Naive thymus-derived CD4-positive, alpha-beta T cell (primary cell): Measurements from ENCODE around the gene GLDC. TPM values are rescaled to one million over a fixed set of nuclear protein-coding genes. Genes with fewer than 3 reads are reported as not detected.
A peak's percentile ranks its signal among the peaks of the same experiment; 100 is the strongest.

Source experiments
- ATAC-seq: fragments of 150-1000 bp; cut with Tn5 transposase; 2 replicates; pipeline ENCODE4 v1.10.0; 2021; ENCODE audit warnings: mild to moderate bottlenecking, moderate library complexity
- CTCF ChIA-PET: fragments of 350-600 bp; sonication (Branson Sonifier 250); formaldehyde crosslinking; loops from one replicate; lab custom pipeline; 2021; ENCODE audit warnings: antibody characterized with exemption; lab: Charles Lee
- POLR2A ChIA-PET: fragments of 350-600 bp; sonication (Branson Sonifier 250); formaldehyde crosslinking; loops from one replicate; lab custom pipeline; 2021; ENCODE audit warnings: antibody characterized with exemption, inconsistent platforms; lab: Charles Lee
- DNase-seq, 9 donors: peaks; one replicate each; pipeline versions ENCODE4 v3.0.0 to v3.0.0-alpha.2; 2020 to 2022; ENCODE audit warnings: mixed read lengths in 1 of 9
- H3K27ac ChIP-seq: one replicate; pipeline ENCODE4 v1.7.0; 2013; ENCODE audit warnings: mild to moderate bottlenecking, low read depth, low read length, moderate library complexity
- H3K27me3 ChIP-seq, 2 donors: one replicate each; pipeline ENCODE4 v1.7.0; 2013; ENCODE audit warnings: low read length in 2 of 2, mild to moderate bottlenecking in 2 of 2, moderate library complexity in 2 of 2; ENCODE audit not compliant: control insufficient read depth in 2 of 2, insufficient read depth in 2 of 2
- H3K36me3 ChIP-seq, 3 experiments: 1 replicate in 2 of 3; 2 replicates in 1 of 3; pipeline ENCODE4 v1.7.0; 2013; ENCODE audit warnings: low read length in 3 of 3, mild to moderate bottlenecking in 3 of 3, moderate library complexity in 1 of 3; ENCODE audit not compliant: insufficient read depth in 3 of 3, control insufficient read depth in 2 of 3
- H3K4me1 ChIP-seq, 2 donors: one replicate each; pipeline ENCODE4 v1.7.0; 2013; ENCODE audit warnings: low read length in 2 of 2, mild to moderate bottlenecking in 2 of 2, moderate library complexity in 1 of 2; ENCODE audit not compliant: control insufficient read depth in 2 of 2, insufficient read depth in 2 of 2
- H3K4me3 ChIP-seq: 2 replicates; pipeline ENCODE4 v1.7.0; 2013; ENCODE audit warnings: mild to moderate bottlenecking, low read length
- H3K9me3 ChIP-seq, 3 experiments: 1 replicate in 2 of 3; 2 replicates in 1 of 3; pipeline ENCODE4 v1.7.0; 2013; ENCODE audit warnings: low read length in 3 of 3; ENCODE audit not compliant: control insufficient read depth in 2 of 3
- H3K27ac Mint-ChIP-seq, 9 donors: one replicate each; pipeline ENCODE4 v1.8.0; 2020 to 2022; ENCODE audit warnings: mixed read lengths in 9 of 9, mild to moderate bottlenecking in 8 of 9, moderate library complexity in 5 of 9, inconsistent platforms in 2 of 9
- H3K27me3 Mint-ChIP-seq, 5 donors: one replicate each; pipeline ENCODE4 v1.8.0; 2021 to 2022; ENCODE audit warnings: mixed read lengths in 5 of 5, mild to moderate bottlenecking in 1 of 5
- H3K36me3 Mint-ChIP-seq, 5 donors: one replicate each; pipeline ENCODE4 v1.8.0; 2020 to 2022; ENCODE audit warnings: mixed read lengths in 5 of 5, mild to moderate bottlenecking in 3 of 5, inconsistent platforms in 1 of 5
- H3K4me1 Mint-ChIP-seq, 7 donors: one replicate each; pipeline ENCODE4 v1.8.0; 2020 to 2022; ENCODE audit warnings: mixed read lengths in 7 of 7, mild to moderate bottlenecking in 3 of 7, inconsistent platforms in 1 of 7
- H3K4me3 Mint-ChIP-seq, 10 donors: one replicate each; pipeline ENCODE4 v1.8.0; 2020 to 2022; ENCODE audit warnings: mild to moderate bottlenecking in 10 of 10, mixed read lengths in 10 of 10, moderate library complexity in 6 of 10, inconsistent platforms in 2 of 10
- H3K9me3 Mint-ChIP-seq, 11 donors: one replicate each; pipeline ENCODE4 v1.8.0; 2020 to 2022; ENCODE audit warnings: mixed read lengths in 11 of 11, mild to moderate bottlenecking in 4 of 11, inconsistent platforms in 1 of 11, moderate library complexity in 1 of 11
- intact Hi-C, 2 donors: fragments of 100-400 bp; cut with micrococcal nuclease; formaldehyde crosslinking; loops; one replicate each; pipeline ENCODE4 v1.15.1; 2023
- polyA plus RNA-seq, 2 donors: library from polyadenylated mRNA; unstranded; fragments of 300-500 nt; fragmentation: Illumina TruSeq; gene quantifications; one replicate each; pipeline ENCODE4 v1.2.3, GENCODE V29; 2021
- total RNA-seq, 6 experiments: library from RNA in 5 of 6; stranded (reverse) in 5 of 6; gene quantifications; 1 replicate in 5 of 6; 2 replicates in 1 of 6; pipeline ENCODE4 v1.2.3 and lab custom pipeline; 2021 to 2026

Gene GLDC
- total and polyA plus RNA-seq, 7 experiments from 2014 or later = 0.56 to 2.2 (median 2.0) TPM; not detected in 4

GRCh38 chr9:6620796-6621195 is 24.7 kb downstream of the GLDC start:
- H3K36me3 ChIP-seq = no peaks in the 10 kb centered on the region
- intact Hi-C loops = no loop called here
- peaks cover 0 to 3% (median 0%) of the 10 kb centered on the region in 5 donors for H3K36me3 Mint-ChIP-seq
- H3K27ac ChIP-seq = no peak overlapping the region
- no peaks in the 10 kb centered on the region for H3K4me1 Mint-ChIP-seq
- no peaks in the 10 kb centered on the region for H3K27me3 ChIP-seq
- H3K9me3 Mint-ChIP-seq = peaks cover 0 to 16% (median 2%) of the 10 kb centered on the region in 11 donors
- H3K4me3 Mint-ChIP-seq = no peak overlapping the region
- H3K4me1 ChIP-seq = no peaks in the 10 kb centered on the region
- DNase-seq (no peak), ATAC-seq (no peak)
- peaks cover 4 to 14% (median 7%) of the 10 kb centered on the region in 5 donors for H3K27me3 Mint-ChIP-seq
- H3K4me3 ChIP-seq = no peak overlapping the region
- peak overlapping the region in 1 of 9 donors; percentile 20 for H3K27ac Mint-ChIP-seq
- POLR2A ChIA-PET = no interaction called here
- CTCF ChIA-PET = no interaction called here
- H3K9me3 ChIP-seq = no peaks in the 10 kb centered on the region

DNA sequence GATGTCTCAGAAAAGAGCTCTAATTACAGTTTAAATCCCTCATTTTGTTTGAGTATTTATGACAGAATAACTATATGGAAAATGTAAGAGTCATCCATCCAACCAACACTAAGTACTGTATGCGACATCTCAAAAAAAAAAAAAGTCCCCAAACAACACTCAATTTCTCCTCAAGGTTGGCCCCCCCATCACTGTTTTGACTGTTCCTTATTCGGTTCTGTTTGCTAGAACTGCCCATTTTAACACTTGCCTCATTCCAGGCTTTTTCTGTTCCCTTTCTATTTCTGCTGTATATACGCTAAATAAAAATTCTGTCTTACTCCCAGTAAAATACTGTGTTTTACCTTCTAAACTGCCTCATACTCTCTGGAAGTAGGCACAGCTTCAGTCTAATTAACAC is 25.2 kb downstream of the GLDC start:
- Mint-ChIP-seq H3K27ac (peak overlapping the region in 1 of 9 donors; percentile 20), H3K9me3 (peaks cover 0 to 16% (median 2%) of the 10 kb centered on the region in 11 donors), H3K4me3 (no peak overlapping the region), H3K27me3 (peaks cover under 1 to 11% (median 4%) of the 10 kb centered on the region in 5 donors), H3K36me3 (peaks cover 0 to 3% (median 0%) of the 10 kb centered on the region in 5 donors), H3K4me1 (no peaks in the 10 kb centered on the region)
- DNase-seq = no peak
- H3K27ac ChIP-seq = no peak overlapping the region
- H3K27me3 ChIP-seq = no peaks in the 10 kb centered on the region
- H3K36me3 ChIP-seq = no peaks in the 10 kb centered on the region
- H3K9me3 ChIP-seq = no peaks in the 10 kb centered on the region
- intact Hi-C loops = no loop called here
- no peaks in the 10 kb centered on the region for H3K4me1 ChIP-seq
- no peak overlapping the region for H3K4me3 ChIP-seq
- ChIA-PET POLR2A (no interaction called here), CTCF (no interaction called here)
- no peak for ATAC-seq

- ChIA-PET CTCF (no interaction called here), POLR2A (no interaction called here)
- H3K9me3 ChIP-seq = no peaks in the 10 kb centered on the region
- Mint-ChIP-seq H3K4me1 (no peaks in the 10 kb centered on the region), H3K36me3 (peaks cover 0 to 3% (median 0%) of the 10 kb centered on the region in 5 donors), H3K27me3 (peaks cover 0 to 11% (median 4%) of the 10 kb centered on the region in 5 donors), H3K9me3 (peaks cover 0 to 16% (median 2%) of the 10 kb centered on the region in 11 donors), H3K4me3 (no peak overlapping the region), H3K27ac (no peak overlapping the region)
- intact Hi-C loops = no loop called here
- DNase-seq (no peak), ATAC-seq (no peak)
- no peaks in the 10 kb centered on the region for H3K27me3 ChIP-seq
- no peak overlapping the region for H3K27ac ChIP-seq
- H3K4me1 ChIP-seq = no peaks in the 10 kb centered on the region
- no peak overlapping the region for H3K4me3 ChIP-seq
- H3K36me3 ChIP-seq = no peaks in the 10 kb centered on the region
Measured at GRCh38 chr9:6619909-6620308, 25.6 kb downstream of the GLDC start.

DNA sequence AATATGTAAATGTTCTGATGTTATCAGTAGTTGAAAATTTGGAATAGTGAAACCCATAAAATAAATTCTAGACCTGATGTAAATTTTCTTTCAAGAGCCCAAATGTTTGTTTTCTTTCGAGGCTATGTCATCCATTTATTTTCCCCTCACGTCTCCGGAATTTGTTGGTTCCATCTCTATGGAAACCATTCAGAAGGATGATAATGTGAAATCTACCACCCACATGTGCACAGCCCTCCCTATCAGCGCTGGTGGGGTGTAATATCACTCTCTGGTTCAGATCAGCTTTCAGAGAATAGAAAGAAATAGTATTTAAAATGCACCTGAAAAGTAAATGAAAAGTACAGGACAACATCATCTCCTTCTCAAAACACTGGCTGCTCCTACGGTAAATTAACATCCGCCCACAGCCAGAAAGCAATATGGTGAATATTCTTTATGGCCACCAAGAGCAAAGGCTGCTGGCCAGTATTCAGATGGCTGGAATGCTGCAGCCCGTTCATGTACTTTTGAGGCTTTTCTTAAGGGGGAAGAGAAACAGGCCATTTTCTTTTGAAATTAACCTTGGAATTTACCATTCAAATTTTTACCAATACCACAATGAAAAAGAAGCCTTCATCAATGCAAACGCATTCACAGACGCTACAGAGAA is 28.5 kb downstream of the GLDC start:
- no peaks in the 10 kb centered on the region for H3K27me3 ChIP-seq
- Mint-ChIP-seq H3K27me3 (peaks cover 0 to 5% (median 4%) of the 10 kb centered on the region in 5 donors), H3K9me3 (peaks cover 0 to 10% (median 0%) of the 10 kb centered on the region in 11 donors), H3K36me3 (peaks cover 0 to 3% (median 0%) of the 10 kb centered on the region in 5 donors), H3K4me3 (no peak overlapping the region), H3K27ac (no peak overlapping the region), H3K4me1 (no peaks in the 10 kb centered on the region)
- ATAC-seq = no peak
- H3K4me3 ChIP-seq = no peak overlapping the region
- POLR2A ChIA-PET = no interaction called here
- H3K4me1 ChIP-seq = no peaks in the 10 kb centered on the region
- no peaks in the 10 kb centered on the region for H3K9me3 ChIP-seq
- H3K27ac ChIP-seq = no peak overlapping the region
- no peak for DNase-seq
- intact Hi-C loops = no loop called here
- CTCF ChIA-PET = no interaction called here
- no peaks in the 10 kb centered on the region for H3K36me3 ChIP-seq

DNA sequence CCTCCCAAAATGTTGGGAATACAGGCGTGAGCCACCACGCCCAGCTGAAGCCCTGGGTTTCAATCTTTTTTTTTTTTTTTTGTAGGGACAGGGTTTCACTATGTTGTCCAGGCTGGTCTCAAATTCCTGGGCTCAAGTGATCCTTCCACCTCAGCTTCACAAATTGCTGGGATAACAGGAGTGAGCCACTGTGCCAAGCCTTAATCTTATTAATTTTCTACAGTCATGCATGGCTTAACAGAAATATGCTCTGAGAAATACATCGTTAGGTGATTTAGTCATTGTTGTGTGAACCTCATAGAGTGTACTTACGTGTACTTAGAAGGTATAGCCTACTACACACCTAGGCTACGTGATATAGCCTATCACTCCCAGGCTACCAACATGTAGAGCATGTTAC is 31.0 kb downstream of the GLDC start:
- Mint-ChIP-seq H3K9me3 (no peaks in the 10 kb centered on the region), H3K27me3 (peaks cover 0 to 5% (median 4%) of the 10 kb centered on the region in 5 donors), H3K36me3 (no peaks in the 10 kb centered on the region), H3K4me1 (no peaks in the 10 kb centered on the region), H3K4me3 (no peak overlapping the region), H3K27ac (no peak overlapping the region)
- ChIA-PET CTCF (no interaction called here), POLR2A (no interaction called here)
- DNase-seq (no peak), ATAC-seq (no peak)
- Histone ChIP-seq H3K36me3 (no peaks in the 10 kb centered on the region), H3K4me3 (no peak overlapping the region), H3K4me1 (no peaks in the 10 kb centered on the region), H3K27me3 (no peaks in the 10 kb centered on the region), H3K27ac (no peak overlapping the region), H3K9me3 (no peaks in the 10 kb centered on the region)
- intact Hi-C loops = no loop called here

DNA sequence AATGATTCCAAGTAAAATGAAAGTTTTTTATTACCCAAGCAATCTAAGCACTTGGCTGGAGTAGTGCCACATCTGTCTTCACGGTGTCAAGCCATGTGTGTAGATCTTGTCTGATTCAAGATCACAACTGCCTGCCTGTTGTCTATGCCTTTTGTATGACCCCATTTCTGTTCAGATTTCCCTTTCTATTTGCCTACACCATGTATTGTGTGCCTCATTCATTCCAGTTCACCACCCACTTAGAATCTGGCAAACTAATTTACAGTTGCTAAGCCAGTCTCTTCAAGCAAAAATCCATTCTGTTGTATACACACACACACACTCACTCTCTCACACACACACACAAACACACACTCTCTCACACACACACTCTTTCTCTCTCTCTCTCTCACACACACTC is 33.7 kb downstream of the GLDC start:
- ATAC-seq = no peak
- Histone ChIP-seq H3K9me3 (no peaks in the 10 kb centered on the region), H3K27ac (no peak overlapping the region), H3K27me3 (no peaks in the 10 kb centered on the region), H3K4me3 (no peak overlapping the region), H3K36me3 (no peaks in the 10 kb centered on the region), H3K4me1 (no peaks in the 10 kb centered on the region)
- Mint-ChIP-seq H3K4me1 (no peaks in the 10 kb centered on the region), H3K27me3 (no peaks in the 10 kb centered on the region), H3K4me3 (no peak overlapping the region), H3K27ac (no peak overlapping the region), H3K36me3 (no peaks in the 10 kb centered on the region), H3K9me3 (no peaks in the 10 kb centered on the region)
- intact Hi-C loops = no loop called here
- ChIA-PET CTCF (no interaction called here), POLR2A (no interaction called here)
- DNase-seq = no peak

- no peaks in the 10 kb centered on the region for H3K36me3 ChIP-seq
- CTCF ChIA-PET = no interaction called here
Measured at GRCh38 chr9:6610073-6610472, 35.5 kb downstream of the GLDC start.

More at GRCh38 chr9:6610073-6610472, 35.5 kb downstream of the GLDC start:
- intact Hi-C loops = no loop called here
- no peak overlapping the region for H3K27ac ChIP-seq
- no peak overlapping the region for H3K4me3 ChIP-seq
- POLR2A ChIA-PET = no interaction called here
- H3K27me3 Mint-ChIP-seq = no peaks in the 10 kb centered on the region
- no peak overlapping the region for H3K27ac Mint-ChIP-seq
- H3K4me3 Mint-ChIP-seq = no peak overlapping the region
- no peaks in the 10 kb centered on the region for H3K4me1 ChIP-seq
- H3K36me3 Mint-ChIP-seq = no peaks in the 10 kb centered on the region
- no peaks in the 10 kb centered on the region for H3K9me3 Mint-ChIP-seq
- no peak for DNase-seq
- no peaks in the 10 kb centered on the region for H3K4me1 Mint-ChIP-seq
- H3K9me3 ChIP-seq = no peaks in the 10 kb centered on the region
- no peak for ATAC-seq
- H3K27me3 ChIP-seq = no peaks in the 10 kb centered on the region
